ENCODE data around the gene DOCK1.

- TF ChIP-seq POLR2A (IDR thresholded peaks at IDR 0.05; ENCODE audit: low read depth, low read length) (no peak), POLR2AphosphoS5 (IDR thresholded peaks at IDR 0.05; ENCODE audit: low read depth, low read length) (no peak), SPI1 (IDR thresholded peaks at IDR 0.05; ENCODE audit: low read depth, low read length) (no peak), TAF1 (IDR thresholded peaks at IDR 0.05; ENCODE audit: low read depth, low read length) (no peak)
Observed at GRCh38 chr10:127182161-127182560, 276.9 kb downstream of the DOCK1 start.

Measured in GM12891 (cell line).